ENCODE results near the gene ULK4.

The ULK4 gene

DNA sequence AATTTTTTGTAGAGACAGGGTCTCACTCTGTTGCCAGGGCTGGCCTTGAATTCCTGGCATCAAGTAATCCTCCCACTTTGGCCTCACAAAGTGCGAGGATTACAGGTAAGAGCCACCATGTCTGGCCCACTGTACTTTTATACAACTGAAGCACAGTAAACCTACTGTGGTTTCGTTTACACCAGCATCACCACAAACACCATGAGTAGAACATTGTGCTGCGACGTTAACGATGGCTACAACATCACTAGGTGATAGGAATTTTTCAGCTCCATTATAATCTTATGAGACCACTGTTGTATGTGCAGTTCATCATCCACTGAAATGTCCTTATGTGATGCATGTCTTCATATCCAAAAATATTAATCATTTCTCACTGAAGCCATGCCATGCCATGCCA lies 750.9 kb downstream of the ULK4 start:
- Histone ChIP-seq H3F3A (ENCODE audit: low read depth) (no peaks in the 10 kb centered on the region), H4K20me1 (ENCODE audit: insufficient read depth, low read length, poor library complexity, severe bottlenecking) (peaks cover 98% of the 10 kb centered on the region), H3K27me3 (ENCODE audit: insufficient read depth, low read length, poor library complexity, severe bottlenecking) (no peaks in the 10 kb centered on the region), H3K79me2 (ENCODE audit: insufficient read depth, low read length) (peaks cover 99% of the 10 kb centered on the region), H3K9ac (ENCODE audit: low read depth, low read length, poor library complexity, severe bottlenecking) (no peak overlapping the region), H3K36me3 (ENCODE audit: insufficient read depth, low read length) (no peaks in the 10 kb centered on the region), H3K4me2 (ENCODE audit: low read depth, low read length, poor library complexity, severe bottlenecking) (no peak overlapping the region), H3K9me3 (ENCODE audit: insufficient read depth, low read depth, low read length) (no peaks in the 10 kb centered on the region), H3K9me2 (replicated peaks; ENCODE audit: low read depth, low read length) (no peaks in the 10 kb centered on the region), H3K4me3 (ENCODE audit: low read length, poor library complexity, severe bottlenecking) (no peak overlapping the region), H3K4me1 (ENCODE audit: insufficient read depth, low read length, poor library complexity, severe bottlenecking) (peaks cover 43% of the 10 kb centered on the region), H2AFZ (ENCODE audit: low read length) (no peak overlapping the region)
- TF ChIP-seq EZH2phosphoT487 (IDR thresholded peaks at IDR 0.05; ENCODE audit: borderline replicate concordance): no peak
- TF ChIP-seq, protein P1, sequence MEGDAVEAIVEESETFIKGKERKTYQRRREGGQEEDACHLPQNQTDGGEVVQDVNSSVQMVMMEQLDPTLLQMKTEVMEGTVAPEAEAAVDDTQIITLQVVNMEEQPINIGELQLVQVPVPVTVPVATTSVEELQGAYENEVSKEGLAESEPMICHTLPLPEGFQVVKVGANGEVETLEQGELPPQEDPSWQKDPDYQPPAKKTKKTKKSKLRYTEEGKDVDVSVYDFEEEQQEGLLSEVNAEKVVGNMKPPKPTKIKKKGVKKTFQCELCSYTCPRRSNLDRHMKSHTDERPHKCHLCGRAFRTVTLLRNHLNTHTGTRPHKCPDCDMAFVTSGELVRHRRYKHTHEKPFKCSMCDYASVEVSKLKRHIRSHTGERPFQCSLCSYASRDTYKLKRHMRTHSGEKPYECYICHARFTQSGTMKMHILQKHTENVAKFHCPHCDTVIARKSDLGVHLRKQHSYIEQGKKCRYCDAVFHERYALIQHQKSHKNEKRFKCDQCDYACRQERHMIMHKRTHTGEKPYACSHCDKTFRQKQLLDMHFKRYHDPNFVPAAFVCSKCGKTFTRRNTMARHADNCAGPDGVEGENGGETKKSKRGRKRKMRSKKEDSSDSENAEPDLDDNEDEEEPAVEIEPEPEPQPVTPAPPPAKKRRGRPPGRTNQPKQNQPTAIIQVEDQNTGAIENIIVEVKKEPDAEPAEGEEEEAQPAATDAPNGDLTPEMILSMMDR (conservative IDR thresholded peaks at IDR 0.05; ENCODE audit: low read length): no peak

DNA sequence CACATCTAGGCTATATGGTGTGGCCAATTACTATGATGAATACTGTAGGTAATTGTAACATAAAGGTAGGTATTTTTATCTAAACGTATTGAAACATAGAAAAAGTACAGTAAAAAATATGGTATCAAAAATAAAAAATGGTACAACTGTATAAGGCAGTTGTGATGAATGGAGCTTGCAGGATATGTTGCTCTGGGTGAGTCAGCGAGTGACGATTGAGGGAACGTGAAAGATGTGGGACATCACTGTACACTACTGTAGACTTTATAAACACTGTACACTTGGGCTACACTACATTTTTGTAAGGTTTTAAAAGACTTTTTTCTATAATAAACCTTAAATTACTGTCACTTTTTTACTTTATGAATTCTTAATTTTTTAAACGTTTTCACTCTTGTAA lies 752.3 kb downstream of the ULK4 start:
- no peak overlapping the region for H3K9ac ChIP-seq (ENCODE audit: low read depth, low read length, poor library complexity, severe bottlenecking)
- no peak for TF ChIP-seq EZH2phosphoT487 (IDR thresholded peaks at IDR 0.05; ENCODE audit: borderline replicate concordance)
- TF ChIP-seq, protein P1 (conservative IDR thresholded peaks at IDR 0.05; ENCODE audit: low read length): no peak
- H2AFZ ChIP-seq (ENCODE audit: low read length): no peak overlapping the region
- H4K20me1 ChIP-seq (ENCODE audit: insufficient read depth, low read length, poor library complexity, severe bottlenecking): peaks cover 99% of the 10 kb centered on the region
- peak overlapping the region; percentile 70 for H3K4me2 ChIP-seq (ENCODE audit: low read depth, low read length, poor library complexity, severe bottlenecking)
- H3K79me2 ChIP-seq (ENCODE audit: insufficient read depth, low read length): peaks cover 99% of the 10 kb centered on the region
- H3K4me1 ChIP-seq (ENCODE audit: insufficient read depth, low read length, poor library complexity, severe bottlenecking): peaks cover 55% of the 10 kb centered on the region
- H3F3A ChIP-seq (ENCODE audit: low read depth): no peaks in the 10 kb centered on the region
- no peaks in the 10 kb centered on the region for H3K36me3 ChIP-seq (ENCODE audit: insufficient read depth, low read length)
- H3K4me3 ChIP-seq (ENCODE audit: low read length, poor library complexity, severe bottlenecking): no peak overlapping the region
- H3K9me2 ChIP-seq (replicated peaks; ENCODE audit: low read depth, low read length): no peaks in the 10 kb centered on the region
- no peaks in the 10 kb centered on the region for H3K27me3 ChIP-seq (ENCODE audit: insufficient read depth, low read length, poor library complexity, severe bottlenecking)
- H3K9me3 ChIP-seq (ENCODE audit: insufficient read depth, low read depth, low read length): no peaks in the 10 kb centered on the region

- Histone ChIP-seq H3K36me3 (ENCODE audit: insufficient read depth, low read length) (no peaks in the 10 kb centered on the region), H3K4me3 (ENCODE audit: low read length, poor library complexity, severe bottlenecking) (peak overlapping the region; percentile 88), H3K79me2 (ENCODE audit: insufficient read depth, low read length) (peaks cover 99% of the 10 kb centered on the region), H3K4me2 (ENCODE audit: low read depth, low read length, poor library complexity, severe bottlenecking) (peak overlapping the region; percentile 70), H4K20me1 (ENCODE audit: insufficient read depth, low read length, poor library complexity, severe bottlenecking) (peaks cover 99% of the 10 kb centered on the region), H2AFZ (ENCODE audit: low read length) (no peak overlapping the region), H3K4me1 (ENCODE audit: insufficient read depth, low read length, poor library complexity, severe bottlenecking) (peaks cover 59% of the 10 kb centered on the region), H3F3A (ENCODE audit: low read depth) (no peaks in the 10 kb centered on the region), H3K9me3 (ENCODE audit: insufficient read depth, low read depth, low read length) (no peaks in the 10 kb centered on the region), H3K27me3 (ENCODE audit: insufficient read depth, low read length, poor library complexity, severe bottlenecking) (no peaks in the 10 kb centered on the region), H3K9me2 (replicated peaks; ENCODE audit: low read depth, low read length) (no peaks in the 10 kb centered on the region), H3K9ac (ENCODE audit: low read depth, low read length, poor library complexity, severe bottlenecking) (no peak overlapping the region)
- TF ChIP-seq, protein P1 (conservative IDR thresholded peaks at IDR 0.05; ENCODE audit: low read length): no peak
- no peak for TF ChIP-seq EZH2phosphoT487 (IDR thresholded peaks at IDR 0.05; ENCODE audit: borderline replicate concordance)
These were observed 753.2 kb downstream of the ULK4 start for GRCh38 chr3:41208507-41209220.
